H1 (cell line): ENCODE data around the gene APC2.

Experiments
- BACH1 ChIP-seq: IDR thresholded peaks from 2 replicates; pipeline ENCODE4 v1.6.1; 2012; ENCODE audit warnings: low read length, improper control_type of control experiment
- CREB1 ChIP-seq: IDR thresholded peaks from 2 replicates; pipeline ENCODE4 v1.6.1; 2012; ENCODE audit warnings: inconsistent platforms
- CTCF ChIP-seq, 3 experiments: IDR thresholded peaks; 1 replicate in 2 of 3; 2 replicates in 1 of 3; pipeline versions ENCODE4 v1.5.1 to v1.6.1; 2011; ENCODE audit warnings: low read length in 3 of 3, mild to moderate bottlenecking in 3 of 3, inconsistent platforms in 2 of 3, low read depth in 1 of 3, moderate library complexity in 1 of 3; ENCODE audit not compliant: insufficient read depth in 1 of 3; ENCODE audit errors: control extremely low read depth in 1 of 3
- EZH2 ChIP-seq: fragments of 200-600 bp; sonication (generic); IDR thresholded peaks from 2 replicates; pipeline ENCODE4 v1.7.1; 2012; ENCODE audit warnings: low read depth, mild to moderate bottlenecking, moderate library complexity, low read length, inconsistent platforms; ENCODE audit not compliant: severe bottlenecking
- HDAC6 ChIP-seq: IDR thresholded peaks from one replicate; pipeline ENCODE4 v1.7.1; 2012; ENCODE audit warnings: low read depth, mild to moderate bottlenecking, inconsistent platforms, low read length, moderate library complexity
- JUND ChIP-seq: IDR thresholded peaks from 2 replicates; pipeline ENCODE4 v1.6.1; 2011; ENCODE audit warnings: mild to moderate bottlenecking, improper control_type of control experiment, low read length
- MAX ChIP-seq: IDR thresholded peaks from 2 replicates; pipeline ENCODE4 v1.6.1; 2012; ENCODE audit warnings: inconsistent platforms
- NANOG ChIP-seq: IDR thresholded peaks from 2 replicates; pipeline ENCODE4 v1.6.1; 2011; ENCODE audit warnings: low read length, low read depth, mild to moderate bottlenecking, inconsistent platforms; ENCODE audit not compliant: insufficient read depth, poor library complexity, severe bottlenecking
- POLR2A ChIP-seq, 2 experiments: IDR thresholded peaks; 1 replicate in 1 of 2; 2 replicates in 1 of 2; pipeline ENCODE4 v1.6.1; 2011; ENCODE audit warnings: low read depth in 2 of 2, low read length in 2 of 2, mild to moderate bottlenecking in 2 of 2; ENCODE audit errors: control extremely low read depth in 1 of 2
- SIRT6 ChIP-seq: IDR thresholded peaks from one replicate; pipeline ENCODE4 v1.7.1; 2012; ENCODE audit warnings: low read length, inconsistent platforms
- TCF12 ChIP-seq: IDR thresholded peaks from 2 replicates; pipeline ENCODE4 v1.6.1; 2011; ENCODE audit warnings: low read depth, mild to moderate bottlenecking, low read length
- YY1 ChIP-seq: IDR thresholded peaks from 2 replicates; pipeline ENCODE4 v1.6.1; 2011; ENCODE audit warnings: low read depth, mild to moderate bottlenecking, low read length
- ZNF274 ChIP-seq: IDR thresholded peaks from 2 replicates; pipeline ENCODE4 v1.7.0; 2012; ENCODE audit warnings: low read length, borderline replicate concordance; ENCODE audit errors: extremely low read depth

- TF ChIP-seq TCF12 = no peak
- TF ChIP-seq POLR2A (IDR thresholded peaks at IDR 0.05; ENCODE audit: control extremely low read depth in 1 of 2, low read depth in 2 of 2, low read length in 2 of 2) = no peak
- no peak for TF ChIP-seq CTCF (IDR thresholded peaks at IDR 0.05; ENCODE audit: control extremely low read depth in 1 of 3, insufficient read depth in 1 of 3, low read depth in 1 of 3, low read length in 3 of 3)
- no peak for TF ChIP-seq NANOG
- TF ChIP-seq HDAC6 = no peak
- no peak for TF ChIP-seq MAX
- no peak for TF ChIP-seq ZNF274
- TF ChIP-seq BACH1 = no peak
- no peak for TF ChIP-seq CREB1
- TF ChIP-seq JUND = no peak
- no peak for TF ChIP-seq YY1
- no peak for TF ChIP-seq SIRT6
- TF ChIP-seq EZH2 = no peak
Observed at GRCh38 chr19:1505012-1505411, 55.1 kb downstream of the APC2 start.
